ENCODE measurements around the gene CACNG5. TPM values are rescaled to one million over a fixed set of nuclear protein-coding genes. Genes with fewer than 3 reads are reported as not detected.

The CACNG5 gene
- total RNA-seq, 4 donors from 2014 or later: not detected

GRCh38 chr17:66849851-66850580 is 15.1 kb downstream of the CACNG5 start:
- TF ChIP-seq CTCF (IDR thresholded peaks at IDR 0.05) (no peak), POLR2AphosphoS5 (IDR thresholded peaks at IDR 0.05) (no peak), POLR2A (IDR thresholded peaks at IDR 0.05) (no peak), EP300 (IDR thresholded peaks at IDR 0.05) (no peak)
- no peak for ATAC-seq
- Histone ChIP-seq H3K9me3 (peaks cover 0 to 16% (median 0%) of the 10 kb centered on the region in 3 donors), H3K4me1 (no peaks in the 10 kb centered on the region), H3K27ac (no peak overlapping the region), H3K27me3 (peaks cover 9% of the 10 kb centered on the region), H3K36me3 (no peaks in the 10 kb centered on the region), H3K4me3 (no peak overlapping the region)
- WGBS, 2 donors (ENCODE audit: low coverage in 1 of 2): 50% methylated on average over 3 of the region's 4 CpGs; no CpG with 5 or more reads in 1 of the 2 donors

GRCh38 chr17:66850692-66851091 is 15.8 kb downstream of the CACNG5 start:
- ATAC-seq: no peak
- TF ChIP-seq EP300 (IDR thresholded peaks at IDR 0.05) (no peak), POLR2A (IDR thresholded peaks at IDR 0.05) (no peak), POLR2AphosphoS5 (IDR thresholded peaks at IDR 0.05) (no peak), CTCF (IDR thresholded peaks at IDR 0.05) (no peak)
- H3K9me3 ChIP-seq: peaks cover 0 to 19% (median 0%) of the 10 kb centered on the region in 3 donors
- WGBS, 2 donors (ENCODE audit: low coverage in 1 of 2): 60 to 65% methylated on average over 1 to 3 of the region's 3 CpGs
- no peak overlapping the region for H3K27ac ChIP-seq
- H3K4me3 ChIP-seq: no peak overlapping the region
- H3K36me3 ChIP-seq: no peaks in the 10 kb centered on the region
- no peaks in the 10 kb centered on the region for H3K4me1 ChIP-seq
- peaks cover 9% of the 10 kb centered on the region for H3K27me3 ChIP-seq

- Histone ChIP-seq H3K4me1 (no peaks in the 10 kb centered on the region), H3K36me3 (no peaks in the 10 kb centered on the region), H3K9me3 (peaks cover 0 to 15% (median 0%) of the 10 kb centered on the region in 3 donors), H3K4me3 (no peak overlapping the region), H3K27me3 (no peaks in the 10 kb centered on the region), H3K27ac (no peak overlapping the region)
- TF ChIP-seq EP300 (IDR thresholded peaks at IDR 0.05) (no peak), CTCF (IDR thresholded peaks at IDR 0.05) (no peak), POLR2AphosphoS5 (IDR thresholded peaks at IDR 0.05) (no peak), POLR2A (IDR thresholded peaks at IDR 0.05) (no peak)
- no peak for ATAC-seq
- WGBS, 2 donors (ENCODE audit: low coverage in 1 of 2): 75% methylated on average over 10 of the region's 10 CpGs; no CpG with 5 or more reads in 1 of the 2 donors
Measured at GRCh38 chr17:66855204-66855603, 20.3 kb downstream of the CACNG5 start.

GRCh38 chr17:66858226-66859083 is 23.5 kb downstream of the CACNG5 start:
- no peak for ATAC-seq
- peaks cover 0 to 18% (median 0%) of the 10 kb centered on the region in 3 donors for H3K9me3 ChIP-seq
- H3K4me1 ChIP-seq: no peaks in the 10 kb centered on the region
- no peak for TF ChIP-seq EP300 (IDR thresholded peaks at IDR 0.05)
- no peak for TF ChIP-seq CTCF (IDR thresholded peaks at IDR 0.05)
- TF ChIP-seq POLR2A (IDR thresholded peaks at IDR 0.05): no peak
- no peak for TF ChIP-seq POLR2AphosphoS5 (IDR thresholded peaks at IDR 0.05)
- no peak overlapping the region for H3K4me3 ChIP-seq
- H3K36me3 ChIP-seq: no peaks in the 10 kb centered on the region
- H3K27ac ChIP-seq: no peak overlapping the region
- H3K27me3 ChIP-seq: no peaks in the 10 kb centered on the region
- WGBS, 2 donors (ENCODE audit: low coverage in 1 of 2): 60 to 79% methylated on average over 3 to 5 of the region's 12 CpGs

Measured in gastroesophageal sphincter (tissue), 4 donors.